ENCODE results near the gene CAPZA1. TPM values are rescaled to one million over a fixed set of nuclear protein-coding genes. Genes with fewer than 3 reads are reported as not detected.
"Not testable (repeated sequence)": the region's sequence is repeated elsewhere in the genome, so short reads cannot be mapped to it uniquely, and the experiment has no call there.

CAPZA1 gene
- total and polyA plus RNA-seq, 10 donors, result 105 to 354 (median 196) TPM

GRCh38 chr1:112618721-112619517, 713 bp upstream of the CAPZA1 start, which contains the start of gene ST7L:
Gene ST7L (minus strand): TSS chr1:112619141. CDS start chr1:112619113, 28 bp downstream.
- peak; percentile 94 for DNase-seq
- TF ChIP-seq POLR2A (IDR thresholded peaks at IDR 0.05), result no peak
- peak in 2 of 3 donors; percentile 46 to 72 for TF ChIP-seq POLR2AphosphoS5 (IDR thresholded peaks at IDR 0.05)
- H3K36me3 ChIP-seq, result peaks cover 0 to 31% (median 3%) of the 10 kb centered on the region in 6 donors
- no peaks in the 10 kb centered on the region for H3K9me3 ChIP-seq
- WGBS, 5 donors, result 0 to 1% (median 0%) methylated on average over 29 to 48 of the region's 48 CpGs
- peaks cover 32 to 68% (median 53%) of the 10 kb centered on the region in 6 donors for H3K4me1 ChIP-seq
- intact Hi-C loops (cut with DNase I; ENCODE audit: low total_unique reads), result loop anchor here (10.0 kb wide), 1 partner anchor 224 kb away; the partner anchor contains the start of gene CTTNBP2NL
- H3K27me3 ChIP-seq (replicated peaks in 1 of 7), result no peaks in the 10 kb centered on the region
- peak within 1 kb of the TSS; percentile 72 to 92 (median 82) for H3K4me3 ChIP-seq
- peak within 1 kb of the TSS; percentile 96 to 100 (median 99) for H3K27ac ChIP-seq

GRCh38 chr1:112620377-112620695, 704 bp downstream of the CAPZA1 start:
- Histone ChIP-seq H3K4me1 (peaks cover 43 to 76% (median 65%) of the 10 kb centered on the region in 6 donors), H3K27me3 (replicated peaks in 1 of 7) (no peaks in the 10 kb centered on the region), H3K4me3 (peak overlapping the region; percentile 72 to 92 (median 82)), H3K9me3 (no peaks in the 10 kb centered on the region), H3K27ac (peak overlapping the region; percentile 96 to 100 (median 99)), H3K36me3 (peaks cover 0 to 37% (median 2%) of the 10 kb centered on the region in 6 donors)
- intact Hi-C loops (cut with DNase I; ENCODE audit: low total_unique reads), result loop anchor here (10.0 kb wide), 1 partner anchor 54 kb away; the partner anchor contains the start of gene MOV10
- WGBS, 5 donors, result 0 to 1% (median 0%) methylated on average over 6 of the region's 6 CpGs
- no peak for DNase-seq
- TF ChIP-seq POLR2A (IDR thresholded peaks at IDR 0.05), result no peak
- no peak for TF ChIP-seq CTCF (IDR thresholded peaks at IDR 0.05 in 8 of 11, conservative IDR thresholded peaks at IDR 0.05 in 3 of 11)
- TF ChIP-seq POLR2AphosphoS5 (IDR thresholded peaks at IDR 0.05), result no peak

GRCh38 chr1:112624493-112624892, 4.9 kb downstream of the CAPZA1 start:
- peaks cover 63 to 94% (median 91%) of the 10 kb centered on the region in 6 donors for H3K4me1 ChIP-seq
- DNase-seq; H3K9me3 ChIP-seq; H3K4me3 ChIP-seq; H3K27me3 ChIP-seq (replicated peaks in 1 of 7): not testable (repeated sequence)
- intact Hi-C loops (cut with DNase I; ENCODE audit: low total_unique reads), result loop anchor here (10.0 kb wide), 1 partner anchor 50 kb away; the partner anchor contains the start of gene MOV10
- 81 to 89% (median 86%) methylated on average over 5 of the region's 5 CpGs for WGBS, 5 donors
- peak overlapping the region in 1 of 8 donors; percentile 17 for H3K27ac ChIP-seq
- peaks cover 0 to 42% (median 0%) of the 10 kb centered on the region in 6 donors for H3K36me3 ChIP-seq

DNA sequence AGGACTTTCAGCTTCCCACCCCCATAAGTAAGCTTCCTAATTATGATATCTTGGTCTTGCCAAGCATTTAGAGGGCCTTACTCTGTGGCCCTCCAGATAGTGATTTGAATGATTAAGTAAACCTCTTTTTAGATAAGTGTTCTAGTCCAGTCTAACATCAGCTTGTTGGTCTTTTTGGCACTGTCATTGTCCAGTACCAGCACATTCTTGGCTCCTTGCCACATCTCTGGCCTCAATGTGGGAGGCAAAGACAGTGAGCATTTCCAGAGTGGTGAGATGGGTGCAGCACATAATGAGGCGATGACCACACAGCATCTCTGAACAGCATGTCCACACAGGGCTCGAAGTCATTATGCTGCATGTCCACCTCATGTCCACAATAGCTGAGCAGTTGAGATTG, 6.1 kb downstream of the CAPZA1 start:
- H3K4me1 ChIP-seq, result peaks cover 60 to 100% (median 98%) of the 10 kb centered on the region in 6 donors
- H3K27me3 ChIP-seq (replicated peaks in 1 of 7), result no peaks in the 10 kb centered on the region
- H3K36me3 ChIP-seq, result peaks cover 0 to 54% (median 2%) of the 10 kb centered on the region in 6 donors
- TF ChIP-seq POLR2A (IDR thresholded peaks at IDR 0.05) (no peak), CTCF (IDR thresholded peaks at IDR 0.05 in 8 of 11, conservative IDR thresholded peaks at IDR 0.05 in 3 of 11) (no peak), POLR2AphosphoS5 (IDR thresholded peaks at IDR 0.05) (no peak)
- no peaks in the 10 kb centered on the region for H3K9me3 ChIP-seq
- peak overlapping the region in 2 of 8 donors; percentile 17 to 50 for H3K27ac ChIP-seq
- 88 to 100% (median 95%) methylated on average over 2 of the region's 2 CpGs for WGBS, 5 donors
- intact Hi-C loops (cut with DNase I; ENCODE audit: low total_unique reads), result loop anchor here (10.0 kb wide), 1 partner anchor 49 kb away; the partner anchor contains the start of gene MOV10
- DNase-seq, result no peak
- H3K4me3 ChIP-seq, result no peak overlapping the region

GRCh38 chr1:112626193-112626592, 6.6 kb downstream of the CAPZA1 start:
- WGBS, 5 donors, result 93 to 99% (median 93%) methylated on average over 5 of the region's 5 CpGs
- DNase-seq, result no peak
- H3K4me1 ChIP-seq, result peaks cover 56 to 100% (median 97%) of the 10 kb centered on the region in 6 donors
- H3K36me3 ChIP-seq, result peaks cover 0 to 59% (median 2%) of the 10 kb centered on the region in 6 donors
- intact Hi-C loops (cut with DNase I; ENCODE audit: low total_unique reads), result loop anchor here (10.0 kb wide), 1 partner anchor 49 kb away; the partner anchor contains the start of gene MOV10
- H3K27me3 ChIP-seq (replicated peaks in 1 of 7), result no peaks in the 10 kb centered on the region
- peak overlapping the region in 2 of 8 donors; percentile 17 to 50 for H3K27ac ChIP-seq
- TF ChIP-seq POLR2AphosphoS5 (IDR thresholded peaks at IDR 0.05), result no peak
- H3K9me3 ChIP-seq, result no peaks in the 10 kb centered on the region
- H3K4me3 ChIP-seq, result no peak overlapping the region
